ENCODE results near the gene CES1.
A peak's percentile ranks its signal among the peaks of the same experiment; 100 is the strongest.
"Not testable (repeated sequence)": the region's sequence is repeated elsewhere in the genome, so short reads cannot be mapped to it uniquely, and the experiment has no call there.

Gene CES1

GRCh38 chr16:55832773-55833691 lies at the start of gene CES1:
TSS of gene CES1 (minus strand) at chr16:55833096. CDS start at chr16:55833055, 41 bp downstream.
- DNase-seq, result no peak

GRCh38 chr16:55876854-55877253 lies 44.0 kb upstream of the CES1 start:
- DNase-seq, result no peak

GRCh38 chr16:55875273-55875672 lies 42.4 kb upstream of the CES1 start, which contains the start of gene CES5A:
TSS of gene CES5A (minus strand) at chr16:55875373. CDS start at chr16:55875221, 152 bp downstream.
- no peak for DNase-seq

- no peak for DNase-seq
Measured at GRCh38 chr16:55873122-55873521, 40.2 kb upstream of the CES1 start.

GRCh38 chr16:55872130-55872529 lies 39.2 kb upstream of the CES1 start:
- DNase-seq, result no peak

GRCh38 chr16:55871411-55872038 lies 38.6 kb upstream of the CES1 start:
- no peak for DNase-seq

GRCh38 chr16:55868980-55869379 lies 36.1 kb upstream of the CES1 start:
- no peak for DNase-seq

- DNase-seq, result no peak
Measured at GRCh38 chr16:55868137-55868536, 35.2 kb upstream of the CES1 start.

- DNase-seq, result no peak
Measured at GRCh38 chr16:55861288-55861687, 28.4 kb upstream of the CES1 start.

- not testable (repeated sequence) for DNase-seq
Measured at GRCh38 chr16:55857650-55858049, 24.8 kb upstream of the CES1 start.

GRCh38 chr16:55856950-55857349 lies 24.1 kb upstream of the CES1 start:
- DNase-seq, result no peak

GRCh38 chr16:55853114-55853513 lies 20.2 kb upstream of the CES1 start:
- DNase-seq, result no peak

GRCh38 chr16:55849536-55849935 lies 16.6 kb upstream of the CES1 start:
- no peak for DNase-seq

GRCh38 chr16:55846598-55847346 lies 13.9 kb upstream of the CES1 start:
- no peak for DNase-seq

GRCh38 chr16:55843105-55843395 lies 10.2 kb upstream of the CES1 start:
- DNase-seq, result no peak

- peak; percentile 11 to 14 for DNase-seq
Measured at GRCh38 chr16:55842369-55843104, 9.6 kb upstream of the CES1 start.

GRCh38 chr16:55839115-55839514 lies 6.2 kb upstream of the CES1 start:
- no peak for DNase-seq

- DNase-seq, result no peak
Measured at GRCh38 chr16:55836158-55836611, 3.3 kb upstream of the CES1 start.

- no peak for DNase-seq
Measured at GRCh38 chr16:55835581-55835980, 2.7 kb upstream of the CES1 start.

GRCh38 chr16:55835173-55835572 lies 2.3 kb upstream of the CES1 start:
- DNase-seq, result not testable (repeated sequence)

GRCh38 chr16:55834049-55834448 lies 1.2 kb upstream of the CES1 start:
- DNase-seq, result no peak

GRCh38 chr16:55832425-55832772 lies 497 bp downstream of the CES1 start:
- no peak for DNase-seq
